ENCODE data around the gene RNPEPL1. TPM values are rescaled to one million over a fixed set of nuclear protein-coding genes. Genes with fewer than 3 reads are reported as not detected.

The RNPEPL1 gene
- total RNA-seq: 100 to 1,000 TPM in 1 of 4 donors, 10 to 100 TPM in 3; 57.3 to 135 (median 70.2) TPM

DNA sequence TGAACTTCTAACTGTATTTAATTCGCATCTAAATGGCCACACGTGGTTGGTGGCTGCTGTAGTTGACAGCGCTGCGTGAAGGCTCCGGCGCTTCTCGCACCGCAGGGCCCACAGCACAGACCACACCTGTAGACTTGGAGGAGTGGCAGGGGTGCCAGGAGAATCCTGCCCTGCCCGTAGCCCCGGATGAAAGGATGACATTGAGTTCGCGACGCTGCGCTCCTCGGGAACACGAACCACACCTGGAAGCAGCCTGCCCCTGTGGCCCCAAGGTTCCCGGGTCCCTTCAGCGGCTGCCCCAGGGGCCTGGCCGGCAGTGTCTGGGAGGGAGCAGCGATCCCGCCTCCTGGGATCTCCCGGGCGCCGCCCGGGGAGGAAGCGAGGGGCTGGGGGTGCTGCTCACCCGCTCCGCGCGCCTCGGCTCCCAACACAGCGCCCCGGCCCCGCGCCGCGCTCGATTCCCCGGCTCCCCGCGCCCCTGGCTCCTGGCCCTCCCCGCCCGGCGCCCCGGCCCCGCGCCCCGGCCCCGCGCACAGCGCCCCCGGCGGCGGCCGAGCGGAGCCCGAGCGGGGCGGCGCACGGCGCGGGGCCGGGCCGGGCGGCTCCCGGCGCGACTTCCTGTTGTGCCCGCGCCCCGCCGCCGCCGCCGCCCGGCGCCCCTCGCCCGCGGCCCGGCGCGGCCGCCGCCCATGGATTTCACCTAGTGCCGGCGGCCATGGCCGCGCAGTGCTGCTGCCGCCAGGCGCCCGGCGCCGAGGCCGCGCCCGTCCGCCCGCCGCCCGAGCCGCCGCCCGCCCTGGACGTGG is at the start of gene RNPEPL1:
TSS of gene RNPEPL1 (plus strand) at position 613 of the 806 bp plus-strand sequence. CDS start at position 716, 103 bp downstream.
- Histone ChIP-seq H3K9me3 (no peaks in the 10 kb centered on the region), H3K36me3 (peaks cover under 1 to 20% (median 15%) of the 10 kb centered on the region in 4 donors), H3K27me3 (no peaks in the 10 kb centered on the region), H3K4me1 (peaks cover 45 to 75% (median 62%) of the 10 kb centered on the region in 4 donors), H3K4me3 (peak within 1 kb of the TSS; percentile 81 to 90 (median 87)), H3K27ac (replicated peaks in 1 of 4) (peak within 1 kb of the TSS; percentile 94 to 97 (median 96))
- DNase-seq (ENCODE audit: extremely low spot score): no peak
- under 1% methylated on average over 10 of the region's 106 CpGs for WGBS
- intact Hi-C loops (cut with DNase I): loop anchor here (10.0 kb wide), 1 partner anchor 133 kb away; the partner anchor contains the start of gene GPC1
- TF ChIP-seq POLR2A (IDR thresholded peaks at IDR 0.05; ENCODE audit: low read depth) (no peak), EP300 (IDR thresholded peaks at IDR 0.05) (no peak), CTCF (IDR thresholded peaks at IDR 0.05) (no peak), POLR2AphosphoS5 (IDR thresholded peaks at IDR 0.05) (no peak)

- 89% methylated on average over 5 of the region's 5 CpGs for WGBS
- no peak for TF ChIP-seq CTCF (IDR thresholded peaks at IDR 0.05)
- no peak for TF ChIP-seq POLR2AphosphoS5 (IDR thresholded peaks at IDR 0.05)
- TF ChIP-seq POLR2A (IDR thresholded peaks at IDR 0.05; ENCODE audit: low read depth): no peak
- TF ChIP-seq EP300 (IDR thresholded peaks at IDR 0.05): no peak
- Histone ChIP-seq H3K36me3 (peaks cover 4 to 18% (median 17%) of the 10 kb centered on the region in 4 donors), H3K4me1 (peaks cover 3 to 19% (median 17%) of the 10 kb centered on the region in 4 donors), H3K4me3 (no peak overlapping the region), H3K27me3 (peaks cover 0 to 35% (median 5%) of the 10 kb centered on the region in 4 donors), H3K9me3 (no peaks in the 10 kb centered on the region), H3K27ac (replicated peaks in 1 of 4) (no peak overlapping the region)
- intact Hi-C loops (cut with DNase I): loop anchor here (10.0 kb wide), 2 partner anchors 186 to 316 kb away; no protein-coding TSS in a partner anchor
- no peak for DNase-seq (ENCODE audit: extremely low spot score)
These were observed 49.3 kb upstream of the RNPEPL1 start for GRCh38 chr2:240518981-240519380.

DNA sequence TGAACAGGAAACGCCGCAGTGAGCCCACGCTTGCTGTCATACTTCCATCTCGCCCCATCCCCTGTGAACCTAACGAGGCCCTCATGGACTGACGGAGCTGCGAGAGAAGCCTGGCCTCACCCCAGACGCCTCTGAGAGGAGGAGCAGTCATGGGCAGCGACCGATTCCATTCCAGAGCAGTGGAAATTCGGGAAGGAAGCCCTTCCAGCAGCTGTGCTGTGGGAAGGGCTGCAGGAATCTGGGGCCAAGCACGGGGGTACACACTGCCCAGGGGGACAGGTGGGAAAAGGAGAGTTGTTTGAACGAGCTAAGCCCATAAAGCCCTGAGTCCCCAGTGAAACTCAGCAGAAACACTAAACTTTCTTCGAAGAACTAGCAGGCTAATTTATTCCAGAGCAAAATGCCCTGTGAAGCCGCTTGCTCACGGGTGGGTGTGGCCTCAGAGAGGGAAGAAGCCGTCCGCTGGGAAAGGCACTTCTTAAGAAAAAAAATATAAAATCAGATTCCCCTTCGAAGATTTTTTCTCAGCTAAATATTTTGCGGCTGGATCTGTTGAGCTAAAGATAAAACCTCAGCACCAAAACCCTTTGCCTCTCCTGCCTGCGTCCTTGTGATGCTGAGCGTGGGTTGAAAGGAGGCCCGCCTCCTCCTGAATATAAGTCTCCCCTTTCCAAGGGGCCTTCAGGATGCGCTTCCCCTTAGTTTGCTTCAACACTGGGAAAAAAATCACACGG is 48.7 kb upstream of the RNPEPL1 start:
- Histone ChIP-seq H3K4me3 (peak overlapping the region in 1 of 4 donors; percentile 24), H3K9me3 (no peaks in the 10 kb centered on the region), H3K36me3 (peaks cover 6 to 23% (median 20%) of the 10 kb centered on the region in 4 donors), H3K4me1 (peaks cover 3 to 16% (median 15%) of the 10 kb centered on the region in 4 donors), H3K27ac (replicated peaks in 1 of 4) (no peak overlapping the region), H3K27me3 (peaks cover 0 to 35% (median 5%) of the 10 kb centered on the region in 4 donors)
- TF ChIP-seq CTCF (IDR thresholded peaks at IDR 0.05) (no peak), EP300 (IDR thresholded peaks at IDR 0.05) (no peak), POLR2AphosphoS5 (IDR thresholded peaks at IDR 0.05) (no peak), POLR2A (IDR thresholded peaks at IDR 0.05; ENCODE audit: low read depth) (no peak)
- no peak for DNase-seq (ENCODE audit: extremely low spot score)
- WGBS: 21% methylated on average over 25 of the region's 25 CpGs
- intact Hi-C loops (cut with DNase I): loop anchor here (10.0 kb wide), 2 partner anchors 185 to 315 kb away; no protein-coding TSS in a partner anchor

GRCh38 chr2:240520130-240520973 is 47.9 kb upstream of the RNPEPL1 start:
- Histone ChIP-seq H3K9me3 (no peaks in the 10 kb centered on the region), H3K4me1 (peaks cover 3 to 16% (median 15%) of the 10 kb centered on the region in 4 donors), H3K27me3 (peaks cover 0 to 35% (median 5%) of the 10 kb centered on the region in 4 donors), H3K36me3 (peaks cover 9 to 31% (median 22%) of the 10 kb centered on the region in 4 donors), H3K27ac (replicated peaks in 1 of 4) (no peak overlapping the region), H3K4me3 (no peak overlapping the region)
- intact Hi-C loops (cut with DNase I): no loop called here
- TF ChIP-seq EP300 (IDR thresholded peaks at IDR 0.05) (no peak), POLR2AphosphoS5 (IDR thresholded peaks at IDR 0.05) (no peak), POLR2A (IDR thresholded peaks at IDR 0.05; ENCODE audit: low read depth) (no peak)
- DNase-seq (ENCODE audit: extremely low spot score): no peak
- 57% methylated on average over 14 of the region's 52 CpGs for WGBS
